Bronchial epithelial cell (primary cell): ENCODE data around the gene ANKRD1. TPM values are rescaled to one million over a fixed set of nuclear protein-coding genes. Genes with fewer than 3 reads are reported as not detected.

Experiments used
- DNase-seq: peaks from one replicate; pipeline ENCODE4 v3.0.0-alpha.2; 2010; ENCODE audit warnings: low read depth
- FAIRE-seq: peaks from 2 replicates; lab custom pipeline; 2011; peaks lifted over from hg19 to GRCh38; lab: Jason Lieb, UNC
- H3K27me3 ChIP-seq: 2 replicates; pipeline ENCODE4 v1.5.1; 2011; ENCODE audit warnings: low read length; ENCODE audit not compliant: control insufficient read depth, insufficient read depth
- H3K36me3 ChIP-seq: 2 replicates; pipeline ENCODE4 v1.5.1; 2011; ENCODE audit warnings: low read length; ENCODE audit not compliant: control insufficient read depth, insufficient read depth
- H3K4me3 ChIP-seq: 2 replicates; pipeline ENCODE4 v1.5.1; 2011; ENCODE audit warnings: mild to moderate bottlenecking, low read depth, low read length, control low read depth
- total RNA-seq: library from RNA; depleted of rRNA; stranded (reverse); fragments of >200 nt; gene quantifications from 2 replicates; pipeline ENCODE4 v1.2.1, GENCODE V29; 2014
- TF ChIP-seq, protein P1 (sequence below): IDR thresholded peaks from 2 replicates; pipeline ENCODE4 v1.5.1; 2011; ENCODE audit warnings: mild to moderate bottlenecking, moderate library complexity, low read length, control low read depth, inconsistent platforms; ENCODE audit not compliant: insufficient read depth, severe bottlenecking

ANKRD1 gene
- total RNA-seq, 1 donor from 2014 or later, result under 0.01 TPM

GRCh38 chr10:90890347-90890746, 30.5 kb downstream of the ANKRD1 start:
- Histone ChIP-seq H3K27me3 (no peaks in the 10 kb centered on the region), H3K4me3 (no peak overlapping the region), H3K36me3 (peaks cover 8% of the 10 kb centered on the region)
- no peak for FAIRE-seq
- TF ChIP-seq, protein P1, sequence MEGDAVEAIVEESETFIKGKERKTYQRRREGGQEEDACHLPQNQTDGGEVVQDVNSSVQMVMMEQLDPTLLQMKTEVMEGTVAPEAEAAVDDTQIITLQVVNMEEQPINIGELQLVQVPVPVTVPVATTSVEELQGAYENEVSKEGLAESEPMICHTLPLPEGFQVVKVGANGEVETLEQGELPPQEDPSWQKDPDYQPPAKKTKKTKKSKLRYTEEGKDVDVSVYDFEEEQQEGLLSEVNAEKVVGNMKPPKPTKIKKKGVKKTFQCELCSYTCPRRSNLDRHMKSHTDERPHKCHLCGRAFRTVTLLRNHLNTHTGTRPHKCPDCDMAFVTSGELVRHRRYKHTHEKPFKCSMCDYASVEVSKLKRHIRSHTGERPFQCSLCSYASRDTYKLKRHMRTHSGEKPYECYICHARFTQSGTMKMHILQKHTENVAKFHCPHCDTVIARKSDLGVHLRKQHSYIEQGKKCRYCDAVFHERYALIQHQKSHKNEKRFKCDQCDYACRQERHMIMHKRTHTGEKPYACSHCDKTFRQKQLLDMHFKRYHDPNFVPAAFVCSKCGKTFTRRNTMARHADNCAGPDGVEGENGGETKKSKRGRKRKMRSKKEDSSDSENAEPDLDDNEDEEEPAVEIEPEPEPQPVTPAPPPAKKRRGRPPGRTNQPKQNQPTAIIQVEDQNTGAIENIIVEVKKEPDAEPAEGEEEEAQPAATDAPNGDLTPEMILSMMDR, result no peak
- DNase-seq, result no peak

DNA sequence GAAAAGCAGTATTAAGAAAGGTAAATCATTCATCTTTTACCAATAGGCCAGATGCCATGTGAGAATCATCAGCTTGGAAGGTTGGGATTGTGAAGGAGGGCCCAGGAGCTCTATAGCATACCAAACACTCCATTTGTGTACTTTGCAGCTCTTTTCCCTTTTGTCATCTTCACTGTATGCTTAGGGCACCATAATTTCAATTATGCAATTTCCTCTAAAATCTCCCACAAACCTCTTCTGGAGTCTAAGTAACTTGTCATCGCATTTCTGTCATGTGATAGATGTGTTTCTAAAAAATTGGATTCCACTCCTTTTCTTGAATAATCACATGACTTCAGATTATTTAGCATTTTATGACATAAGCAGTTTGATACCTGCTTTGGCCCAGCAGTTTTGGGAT, 31.3 kb downstream of the ANKRD1 start:
- H3K36me3 ChIP-seq, result peaks cover 8% of the 10 kb centered on the region
- no peak for FAIRE-seq
- TF ChIP-seq, protein P1, result no peak
- DNase-seq, result no peak
- no peaks in the 10 kb centered on the region for H3K27me3 ChIP-seq
- H3K4me3 ChIP-seq, result no peak overlapping the region

DNA sequence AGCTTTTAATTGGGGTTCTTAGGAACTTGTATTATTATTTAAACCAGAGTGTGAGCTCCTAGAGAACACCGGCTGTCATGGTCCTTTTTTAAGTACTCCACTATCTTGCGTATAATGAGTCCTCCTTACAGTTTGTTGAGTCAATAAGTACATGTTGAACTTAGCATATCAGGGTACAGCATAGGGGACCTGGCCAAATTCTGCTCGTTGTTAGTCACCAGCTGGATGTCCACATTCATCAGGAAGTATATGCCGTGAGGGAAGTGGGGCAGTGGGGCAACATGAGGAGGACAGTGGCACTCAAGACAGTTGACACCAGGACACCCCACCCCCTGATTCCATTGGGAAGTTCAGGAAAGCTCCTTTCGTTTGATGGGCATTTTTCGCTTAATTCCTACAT, 32.5 kb downstream of the ANKRD1 start:
- no peaks in the 10 kb centered on the region for H3K27me3 ChIP-seq
- no peak for DNase-seq
- H3K4me3 ChIP-seq, result no peak overlapping the region
- H3K36me3 ChIP-seq, result peaks cover 6% of the 10 kb centered on the region
- peak; percentile 47 for FAIRE-seq
- TF ChIP-seq, protein P1, result no peak

DNA sequence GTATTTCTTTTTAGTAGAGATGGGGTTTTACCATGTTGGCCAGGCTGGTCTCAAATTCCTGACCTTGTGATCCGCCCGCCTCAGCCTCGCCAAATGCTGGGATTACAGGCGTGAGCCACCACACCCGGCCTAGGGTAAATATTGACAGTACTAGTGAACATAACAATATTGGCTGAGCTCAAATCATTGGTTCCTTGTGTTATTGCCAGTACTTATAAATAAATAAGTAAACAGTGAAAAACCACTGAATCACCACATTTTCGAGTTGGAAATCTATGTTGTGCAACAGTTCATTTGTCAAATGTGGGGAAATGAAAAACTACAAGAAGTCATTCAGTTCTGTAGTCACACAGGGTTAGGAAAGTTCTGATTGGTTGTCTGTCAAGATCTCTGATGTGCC, 33.3 kb downstream of the ANKRD1 start:
- Histone ChIP-seq H3K4me3 (no peak overlapping the region), H3K36me3 (peaks cover 6% of the 10 kb centered on the region), H3K27me3 (no peaks in the 10 kb centered on the region)
- TF ChIP-seq, protein P1, result no peak
- DNase-seq (peak; percentile 2), FAIRE-seq (no peak)

- H3K36me3 ChIP-seq, result peaks cover 3% of the 10 kb centered on the region
- H3K27me3 ChIP-seq, result no peaks in the 10 kb centered on the region
- DNase-seq (no peak), FAIRE-seq (no peak)
- TF ChIP-seq, protein P1, result no peak
- H3K4me3 ChIP-seq, result no peak overlapping the region
Observed at GRCh38 chr10:90885176-90885575, 35.7 kb downstream of the ANKRD1 start.

DNA sequence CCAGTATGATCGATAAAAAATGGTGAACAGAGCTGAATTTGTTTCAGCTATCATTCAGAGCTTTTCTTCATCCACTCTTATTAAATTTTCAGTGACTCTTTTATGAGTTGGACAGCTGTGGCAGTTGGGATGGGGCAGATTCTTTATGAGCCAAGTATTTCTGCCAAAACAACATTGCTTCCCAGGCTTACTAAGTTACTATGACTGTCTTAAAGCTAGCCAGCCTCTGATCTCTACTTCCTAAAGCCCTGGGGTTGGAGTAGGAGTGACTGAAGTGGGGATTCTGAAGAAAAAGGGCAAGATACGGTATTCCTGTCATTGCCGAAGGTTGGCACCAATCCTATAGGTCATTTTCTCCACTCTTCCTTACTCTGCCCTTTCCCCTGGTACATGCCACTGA, 36.5 kb downstream of the ANKRD1 start:
- TF ChIP-seq, protein P1, result no peak
- no peak for FAIRE-seq
- H3K36me3 ChIP-seq, result peaks cover 5% of the 10 kb centered on the region

More for the DNA sequence above, 36.5 kb downstream of the ANKRD1 start:
- DNase-seq, result no peak
- no peak overlapping the region for H3K4me3 ChIP-seq
- H3K27me3 ChIP-seq, result no peaks in the 10 kb centered on the region
